ENCODE measurements around the gene SLC37A3.

SLC37A3 gene

GRCh38 chr7:140415361-140415760 is 17.0 kb upstream of the SLC37A3 start:
- H3K27ac ChIP-seq, result no peak overlapping the region
- H3K9me3 ChIP-seq, result no peaks in the 10 kb centered on the region
- no peaks in the 10 kb centered on the region for H3K4me1 ChIP-seq (ENCODE audit: control insufficient read depth in 1 of 2, insufficient read depth in 1 of 2, low read depth in 1 of 2, low read length in 1 of 2)
- H3K4me3 ChIP-seq (ENCODE audit: low read depth in 1 of 2, low read length in 1 of 2), result no peak overlapping the region
- H3K27me3 ChIP-seq, result peaks cover 3% of the 10 kb centered on the region
- peaks cover 65% of the 10 kb centered on the region for H3K36me3 ChIP-seq
- no peak for TF ChIP-seq CTCF (IDR thresholded peaks at IDR 0.05)

- Histone ChIP-seq H3K27me3 (no peaks in the 10 kb centered on the region), H3K4me3 (ENCODE audit: low read depth in 1 of 2, low read length in 1 of 2) (peak overlapping the region in 1 of 2 experiments; percentile 62), H3K9me3 (no peaks in the 10 kb centered on the region), H3K4me1 (ENCODE audit: control insufficient read depth in 1 of 2, insufficient read depth in 1 of 2, low read depth in 1 of 2, low read length in 1 of 2) (peaks cover 48 to 53% of the 10 kb centered on the region in 2 experiments), H3K36me3 (peaks cover 22% of the 10 kb centered on the region), H3K27ac (peak overlapping the region; percentile 71)
- no peak for TF ChIP-seq CTCF (IDR thresholded peaks at IDR 0.05)
These were observed 6.3 kb upstream of the SLC37A3 start for GRCh38 chr7:140404565-140405065.

GRCh38 chr7:140403878-140404564 is 5.7 kb upstream of the SLC37A3 start, which contains the start of gene RAB19:
TSS of gene RAB19 (plus strand) at chr7:140404058. CDS start at chr7:140407647, 3,589 bp downstream.
- TF ChIP-seq CTCF (IDR thresholded peaks at IDR 0.05), result no peak
- Histone ChIP-seq H3K36me3 (peaks cover 16% of the 10 kb centered on the region), H3K9me3 (no peaks in the 10 kb centered on the region), H3K27me3 (no peaks in the 10 kb centered on the region), H3K4me3 (ENCODE audit: low read depth in 1 of 2, low read length in 1 of 2) (peak within 1 kb of the TSS; percentile 62 to 64), H3K4me1 (ENCODE audit: control insufficient read depth in 1 of 2, insufficient read depth in 1 of 2, low read depth in 1 of 2, low read length in 1 of 2) (peaks cover 50 to 58% of the 10 kb centered on the region in 2 experiments), H3K27ac (peak within 1 kb of the TSS; percentile 71)

- H3K36me3 ChIP-seq, result peaks cover 4% of the 10 kb centered on the region
- no peaks in the 10 kb centered on the region for H3K9me3 ChIP-seq
- no peak for TF ChIP-seq CTCF (IDR thresholded peaks at IDR 0.05)
- H3K27me3 ChIP-seq, result no peaks in the 10 kb centered on the region
- peak overlapping the region; percentile 16 to 33 for H3K4me3 ChIP-seq (ENCODE audit: low read depth in 1 of 2, low read length in 1 of 2)
- peaks cover 62 to 70% of the 10 kb centered on the region in 2 experiments for H3K4me1 ChIP-seq (ENCODE audit: control insufficient read depth in 1 of 2, insufficient read depth in 1 of 2, low read depth in 1 of 2, low read length in 1 of 2)
- H3K27ac ChIP-seq, result peak overlapping the region; percentile 71
These were observed 4.0 kb upstream of the SLC37A3 start for GRCh38 chr7:140402178-140402835.

- H3K36me3 ChIP-seq, result no peaks in the 10 kb centered on the region
- no peak overlapping the region for H3K27ac ChIP-seq
- H3K27me3 ChIP-seq, result no peaks in the 10 kb centered on the region
- H3K4me3 ChIP-seq (ENCODE audit: low read depth in 1 of 2, low read length in 1 of 2), result no peak overlapping the region
- H3K4me1 ChIP-seq (ENCODE audit: control insufficient read depth in 1 of 2, insufficient read depth in 1 of 2, low read depth in 1 of 2, low read length in 1 of 2), result peaks cover 82 to 90% of the 10 kb centered on the region in 2 experiments
- TF ChIP-seq CTCF (IDR thresholded peaks at IDR 0.05), result no peak
- H3K9me3 ChIP-seq, result no peaks in the 10 kb centered on the region
These were observed 2.1 kb upstream of the SLC37A3 start for GRCh38 chr7:140400381-140400780.
